ENCODE results near the gene CABLES1.
"Not testable (repeated sequence)": the region's sequence is repeated elsewhere in the genome, so short reads cannot be mapped to it uniquely, and the experiment has no call there.

The CABLES1 gene

DNA sequence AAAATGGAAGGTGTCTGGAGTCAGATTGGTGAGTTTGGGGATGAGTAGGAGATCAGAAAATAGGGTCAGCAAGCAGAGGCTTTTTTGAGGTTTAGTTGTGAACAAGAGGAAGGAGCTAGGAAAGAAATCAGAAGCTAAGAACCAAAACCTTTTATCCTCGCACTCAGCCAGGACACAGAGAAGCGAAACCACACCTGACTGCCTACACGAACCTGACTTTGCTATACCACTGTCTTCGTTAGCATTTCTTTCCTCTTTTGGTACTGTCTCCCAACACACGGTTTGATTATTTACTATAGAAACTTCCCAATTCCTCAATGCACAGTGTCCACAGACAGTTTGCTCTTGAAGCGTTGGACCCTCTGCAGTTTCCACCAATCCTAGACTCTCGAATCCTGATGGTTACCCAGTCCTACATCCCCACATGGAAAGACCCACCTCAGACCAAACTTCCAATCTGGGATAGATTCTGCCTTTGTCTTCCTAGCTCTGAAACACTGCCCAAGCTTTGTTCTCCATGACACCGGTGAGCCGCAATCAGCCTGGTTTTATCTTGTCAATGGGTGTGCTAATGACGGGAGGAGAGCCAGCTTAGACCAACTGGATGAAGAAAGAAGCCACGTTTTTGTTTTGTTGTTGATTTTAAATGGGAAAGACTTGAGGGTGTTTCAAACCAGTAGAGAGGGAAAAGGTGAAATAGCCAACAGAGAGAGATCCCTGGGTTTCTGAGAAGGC is 137.4 kb downstream of the CABLES1 start:
- no peak for DNase-seq

- DNase-seq: no peak
Measured at GRCh38 chr18:23273443-23273966, 138.2 kb downstream of the CABLES1 start.

DNA sequence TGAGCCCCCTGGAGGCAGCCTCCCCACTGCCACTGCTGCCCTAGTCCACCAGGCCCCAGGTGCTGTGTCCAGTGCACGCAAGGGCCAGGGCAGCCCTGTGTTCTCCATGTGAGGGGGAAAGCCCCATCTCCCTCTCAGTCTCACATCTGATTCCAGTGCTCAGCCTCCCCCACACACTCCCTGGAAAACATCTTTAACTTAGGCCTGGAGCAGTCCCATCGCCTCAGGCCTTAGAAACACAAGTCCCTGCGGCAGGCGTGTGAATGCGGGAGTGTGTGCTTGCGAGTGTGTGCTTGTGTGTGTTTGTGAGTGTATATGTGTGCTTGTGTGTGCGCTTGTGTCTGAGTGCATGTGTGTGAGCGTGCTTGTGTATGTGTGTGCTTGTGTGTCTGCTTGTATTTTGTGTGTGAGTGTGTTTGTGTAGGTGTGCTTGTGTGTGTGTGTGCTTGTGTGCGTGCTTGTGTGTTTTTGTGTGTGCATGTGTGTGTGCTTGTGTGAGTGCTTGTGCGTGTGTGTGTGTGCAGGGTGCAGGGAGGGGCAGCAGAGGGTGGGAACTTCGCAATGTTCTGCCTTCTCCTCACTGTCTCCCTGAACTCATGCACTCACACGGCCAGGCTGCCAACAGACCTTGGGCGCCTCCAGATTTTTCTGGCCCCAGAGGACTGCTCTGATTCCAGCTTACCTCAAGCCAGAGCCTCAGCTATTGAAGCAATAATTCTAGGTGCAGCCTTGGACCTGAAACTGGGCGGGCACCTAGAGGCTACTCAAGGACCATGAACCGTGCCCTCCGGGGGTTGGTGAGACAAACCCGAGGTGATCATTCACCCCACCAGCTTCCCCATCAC is 139.6 kb downstream of the CABLES1 start:
- no peak for DNase-seq

DNA sequence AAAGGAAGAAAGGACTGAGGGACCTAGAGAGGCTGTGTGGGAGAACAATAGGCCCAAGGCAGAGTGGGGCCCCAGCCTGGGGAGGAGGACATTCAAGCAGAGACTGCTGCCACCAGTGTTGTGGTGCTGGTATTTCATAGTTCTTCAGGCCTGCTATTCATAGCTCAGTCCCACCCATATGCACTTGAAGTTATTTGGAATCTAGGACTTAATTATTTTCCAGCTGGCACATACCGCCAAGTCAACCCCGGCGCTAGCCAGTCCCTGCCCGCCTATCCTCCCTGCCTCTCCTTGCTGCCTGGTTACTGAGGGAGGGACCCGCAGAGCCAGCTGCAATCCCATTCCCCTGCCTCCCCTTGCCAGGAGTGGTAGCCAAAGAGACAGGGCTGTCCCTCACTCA is 141.2 kb downstream of the CABLES1 start:
- no peak for DNase-seq

GRCh38 chr18:23277399-23277798 is 142.1 kb downstream of the CABLES1 start:
- DNase-seq: no peak

DNA sequence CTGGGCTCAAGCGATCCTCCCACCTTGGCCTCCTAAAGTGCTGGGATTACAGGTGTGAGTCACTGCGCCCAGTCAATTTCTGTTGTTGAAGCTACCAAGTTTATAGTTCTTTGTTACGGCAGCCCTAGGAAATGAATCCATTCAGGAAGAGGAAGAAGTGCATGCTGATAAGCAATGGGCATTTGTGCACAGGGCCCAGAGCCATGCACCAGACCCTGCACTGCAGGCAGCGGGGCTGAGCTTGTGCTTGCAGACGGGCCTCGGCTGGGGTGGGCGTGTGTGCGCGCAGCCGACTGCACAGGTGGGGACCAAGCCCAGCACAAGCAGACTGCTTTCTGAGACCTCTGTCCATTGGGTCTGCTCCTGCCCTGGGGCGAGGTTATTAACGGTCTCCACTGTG is 144.6 kb downstream of the CABLES1 start:
- DNase-seq: no peak

- no peak for DNase-seq
Measured at GRCh38 chr18:23280844-23281243, 145.6 kb downstream of the CABLES1 start.

DNA sequence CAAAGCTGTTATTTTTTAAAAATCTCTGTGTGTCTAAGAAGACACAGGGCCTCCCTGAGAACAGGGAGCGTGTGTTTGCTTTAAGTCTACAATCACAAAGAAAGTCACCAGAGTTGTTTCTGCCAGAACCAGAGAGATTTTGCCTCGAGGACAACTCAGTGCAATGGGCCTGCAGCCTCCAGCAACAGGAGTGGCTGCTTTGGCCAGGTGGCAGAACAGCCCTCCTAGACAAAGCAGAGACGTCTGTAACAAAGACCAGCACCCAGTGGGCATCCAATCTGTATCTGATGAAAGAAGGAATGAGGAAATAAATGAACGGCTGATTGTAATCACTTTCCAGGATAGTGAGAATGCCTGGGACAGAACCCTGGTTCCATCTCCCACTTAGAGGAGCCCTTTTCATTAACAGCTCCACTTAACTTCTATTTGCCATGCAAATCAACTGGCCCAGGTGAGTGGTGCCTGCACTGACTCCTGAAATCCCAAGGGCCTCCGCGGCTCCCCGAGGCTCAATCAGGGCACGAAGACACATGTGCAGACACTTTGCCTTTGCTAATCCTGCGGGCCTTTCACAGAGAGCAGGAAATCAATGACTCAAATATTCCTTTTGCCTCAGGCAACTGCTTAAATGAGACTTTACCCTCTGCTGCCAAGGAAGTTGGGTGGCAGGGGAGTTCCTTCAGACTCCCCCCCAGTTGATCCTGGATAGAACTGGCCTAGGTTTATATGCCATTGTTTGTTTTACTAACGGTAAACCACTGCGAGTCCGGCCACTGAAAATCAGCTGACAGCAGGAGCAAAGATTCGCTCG is 146.5 kb downstream of the CABLES1 start:
- DNase-seq: no peak

DNA sequence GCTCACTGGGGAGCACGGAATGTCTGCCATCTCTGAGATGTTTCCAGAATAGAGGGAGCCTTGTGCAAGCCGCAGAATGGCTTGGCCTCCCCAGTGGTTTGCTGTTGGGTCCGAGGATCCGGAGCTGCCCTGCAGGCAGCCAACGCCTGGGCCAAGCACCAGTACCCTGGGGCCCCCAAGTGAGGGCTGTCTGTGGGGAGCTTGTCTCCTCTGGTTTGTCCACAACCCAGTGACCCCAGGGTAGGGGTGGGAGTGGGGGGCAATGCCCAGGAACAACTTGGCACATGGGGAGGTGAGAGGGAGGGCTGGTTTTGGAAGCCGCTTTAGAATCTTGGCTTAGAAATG is 147.1 kb downstream of the CABLES1 start:
- DNase-seq: no peak

GRCh38 chr18:23283916-23284430 is 148.7 kb downstream of the CABLES1 start:
- no peak for DNase-seq

GRCh38 chr18:23284629-23285028 is 149.3 kb downstream of the CABLES1 start:
- no peak for DNase-seq

GRCh38 chr18:23285581-23285980 is 150.3 kb downstream of the CABLES1 start:
- DNase-seq: not testable (repeated sequence)

DNA sequence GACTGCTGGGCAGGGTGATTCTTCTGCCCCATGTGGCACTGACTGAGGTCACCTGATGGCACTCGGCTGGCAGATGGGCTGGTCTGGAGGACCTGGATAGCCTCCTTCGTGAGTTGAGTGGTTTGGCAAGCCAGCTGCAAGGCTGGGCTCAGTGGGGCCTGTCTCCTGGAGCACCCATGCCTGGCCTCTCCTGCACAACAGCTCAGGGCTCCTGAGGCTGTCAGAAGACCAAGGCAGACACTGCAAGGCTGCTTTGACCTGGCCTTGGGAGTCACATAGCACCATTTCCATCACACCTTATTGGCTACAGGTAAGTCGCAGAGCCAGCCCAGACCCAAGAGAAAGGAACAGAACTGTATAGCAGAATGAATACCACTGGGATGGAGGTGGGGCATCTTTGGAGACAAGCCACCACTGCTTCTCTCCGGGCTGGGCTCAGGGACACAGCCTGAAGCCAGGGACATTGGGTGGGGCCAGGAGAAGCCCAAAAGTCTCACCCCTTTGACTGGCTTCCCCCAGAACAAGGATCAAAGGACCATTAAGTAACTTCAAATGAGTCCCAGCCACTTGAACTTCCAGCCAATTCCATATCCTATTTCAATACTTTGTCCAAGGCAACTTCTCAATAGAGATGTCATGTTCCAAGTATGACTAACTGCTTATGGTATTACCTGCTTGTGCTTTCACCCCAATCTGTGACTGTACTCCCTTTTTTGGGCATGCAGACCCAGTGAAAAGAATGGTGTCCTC is 156.3 kb downstream of the CABLES1 start:
- DNase-seq: no peak

- no peak for DNase-seq
Measured at GRCh38 chr18:23300231-23300805, 165.0 kb downstream of the CABLES1 start.

DNA sequence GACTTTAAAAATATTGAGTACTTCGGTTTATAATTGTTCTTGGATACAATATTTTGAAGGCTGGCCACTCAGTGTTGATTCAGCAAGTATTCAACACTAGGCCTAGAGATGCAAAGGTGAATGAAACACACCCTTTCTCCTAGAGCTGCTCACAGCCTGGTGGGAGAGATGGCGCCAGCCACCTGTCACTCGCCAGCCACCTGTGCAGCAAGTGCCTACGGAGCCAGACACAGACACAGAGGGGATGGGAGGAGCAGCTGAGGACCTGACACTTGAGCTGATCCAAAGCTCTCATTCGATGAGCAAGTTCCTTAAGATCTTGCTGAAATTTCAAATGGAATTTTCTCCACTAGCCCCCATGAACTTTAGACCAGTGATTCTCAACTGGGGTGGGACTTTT is 166.7 kb downstream of the CABLES1 start:
- peak; percentile 50 for DNase-seq

- DNase-seq: no peak
Measured at GRCh38 chr18:23302511-23302850, 167.2 kb downstream of the CABLES1 start.

GRCh38 chr18:23302851-23303527 is 167.7 kb downstream of the CABLES1 start:
- no peak for DNase-seq

GRCh38 chr18:23306822-23307221 is 171.5 kb downstream of the CABLES1 start:
- no peak for DNase-seq

- DNase-seq: no peak
Measured at GRCh38 chr18:23307567-23308295, 172.4 kb downstream of the CABLES1 start.

Data from NCI-H1417 treated with DMSO at 0.1 percent for 48 hours (cell line).